HG02759 (cell line): Measurements from ENCODE around the gene SLC16A6.
"Not testable (repeated sequence)": the region's sequence is repeated elsewhere in the genome, so short reads cannot be mapped to it uniquely, and the experiment has no call there.

Experiments used
- ATAC-seq: cut with Tn5 transposase; IDR thresholded peaks from one replicate; pipeline ENCODE4 v1.9.1; 2021; ENCODE audit warnings: mild to moderate bottlenecking, moderate library complexity; ENCODE audit not compliant: unreplicated experiment

SLC16A6 gene

GRCh38 chr17:68225055-68225454 is 65.9 kb downstream of the SLC16A6 start:
- ATAC-seq = peak; percentile 62

GRCh38 chr17:68222606-68223005 is 68.3 kb downstream of the SLC16A6 start:
- no peak for ATAC-seq

GRCh38 chr17:68221786-68222185 is 69.1 kb downstream of the SLC16A6 start:
- no peak for ATAC-seq

GRCh38 chr17:68220786-68221185 is 70.1 kb downstream of the SLC16A6 start:
- not testable (repeated sequence) for ATAC-seq

- not testable (repeated sequence) for ATAC-seq
Observed at GRCh38 chr17:68220186-68220585, 70.7 kb downstream of the SLC16A6 start.

- ATAC-seq = not testable (repeated sequence)
Observed at GRCh38 chr17:68219429-68219828, 71.5 kb downstream of the SLC16A6 start.
